ENCODE measurements around the gene NUMBL. TPM values are rescaled to one million over a fixed set of nuclear protein-coding genes. Genes with fewer than 3 reads are reported as not detected.

NUMBL gene
- total RNA-seq, 4 donors from 2014 or later, result 18.8 to 90.5 (median 44.3) TPM

DNA sequence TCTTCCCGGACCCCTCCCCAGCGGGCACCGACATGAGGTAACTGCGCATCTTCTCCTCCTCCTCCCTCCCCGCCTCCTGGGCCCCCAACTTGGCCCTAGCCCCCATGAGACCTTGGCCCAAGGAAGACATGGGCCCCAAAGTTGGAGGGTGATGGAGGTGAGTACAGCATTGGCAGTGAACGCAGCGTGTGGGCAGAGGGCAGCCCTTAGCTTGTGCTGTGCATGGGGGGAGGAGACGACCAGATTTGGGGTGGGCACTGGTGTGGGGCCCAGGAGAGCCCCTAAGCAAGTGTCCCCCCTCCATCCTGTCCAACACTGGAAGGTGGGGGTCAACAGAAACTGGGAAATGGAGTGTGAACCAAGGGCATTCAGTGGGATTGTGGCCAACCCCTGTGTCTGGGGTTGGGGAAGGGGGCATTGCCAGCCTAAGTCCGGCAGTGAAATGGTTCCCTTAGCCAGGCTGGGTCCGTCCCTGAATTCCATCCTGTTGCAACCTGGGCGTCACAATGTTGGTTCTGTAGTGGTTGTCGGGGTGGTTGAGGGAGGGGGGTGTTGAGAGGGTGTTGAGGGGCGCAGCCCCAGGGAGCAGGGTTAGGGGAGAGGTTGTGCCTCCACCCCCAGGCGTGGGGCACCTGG is 23.5 kb downstream of the NUMBL start:
- no peaks in the 10 kb centered on the region for H3K27me3 ChIP-seq
- intact Hi-C loops (cut with DNase I; ENCODE audit: low total_unique reads), result loop anchor here (10.0 kb wide), 1 partner anchor 1532 kb away; no protein-coding TSS in a partner anchor
- peak overlapping the region in 1 of 2 donors; percentile 51 for H3K27ac ChIP-seq
- H3K4me1 ChIP-seq, result no peaks in the 10 kb centered on the region
- no peaks in the 10 kb centered on the region for H3K9me3 ChIP-seq
- no peak for DNase-seq
- H3K4me3 ChIP-seq, result no peak overlapping the region
- H3K36me3 ChIP-seq, result no peaks in the 10 kb centered on the region
- TF ChIP-seq, protein P1, sequence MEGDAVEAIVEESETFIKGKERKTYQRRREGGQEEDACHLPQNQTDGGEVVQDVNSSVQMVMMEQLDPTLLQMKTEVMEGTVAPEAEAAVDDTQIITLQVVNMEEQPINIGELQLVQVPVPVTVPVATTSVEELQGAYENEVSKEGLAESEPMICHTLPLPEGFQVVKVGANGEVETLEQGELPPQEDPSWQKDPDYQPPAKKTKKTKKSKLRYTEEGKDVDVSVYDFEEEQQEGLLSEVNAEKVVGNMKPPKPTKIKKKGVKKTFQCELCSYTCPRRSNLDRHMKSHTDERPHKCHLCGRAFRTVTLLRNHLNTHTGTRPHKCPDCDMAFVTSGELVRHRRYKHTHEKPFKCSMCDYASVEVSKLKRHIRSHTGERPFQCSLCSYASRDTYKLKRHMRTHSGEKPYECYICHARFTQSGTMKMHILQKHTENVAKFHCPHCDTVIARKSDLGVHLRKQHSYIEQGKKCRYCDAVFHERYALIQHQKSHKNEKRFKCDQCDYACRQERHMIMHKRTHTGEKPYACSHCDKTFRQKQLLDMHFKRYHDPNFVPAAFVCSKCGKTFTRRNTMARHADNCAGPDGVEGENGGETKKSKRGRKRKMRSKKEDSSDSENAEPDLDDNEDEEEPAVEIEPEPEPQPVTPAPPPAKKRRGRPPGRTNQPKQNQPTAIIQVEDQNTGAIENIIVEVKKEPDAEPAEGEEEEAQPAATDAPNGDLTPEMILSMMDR (IDR thresholded peaks at IDR 0.05), result no peak
- TF ChIP-seq POLR2A (IDR thresholded peaks at IDR 0.05), result no peak

DNA sequence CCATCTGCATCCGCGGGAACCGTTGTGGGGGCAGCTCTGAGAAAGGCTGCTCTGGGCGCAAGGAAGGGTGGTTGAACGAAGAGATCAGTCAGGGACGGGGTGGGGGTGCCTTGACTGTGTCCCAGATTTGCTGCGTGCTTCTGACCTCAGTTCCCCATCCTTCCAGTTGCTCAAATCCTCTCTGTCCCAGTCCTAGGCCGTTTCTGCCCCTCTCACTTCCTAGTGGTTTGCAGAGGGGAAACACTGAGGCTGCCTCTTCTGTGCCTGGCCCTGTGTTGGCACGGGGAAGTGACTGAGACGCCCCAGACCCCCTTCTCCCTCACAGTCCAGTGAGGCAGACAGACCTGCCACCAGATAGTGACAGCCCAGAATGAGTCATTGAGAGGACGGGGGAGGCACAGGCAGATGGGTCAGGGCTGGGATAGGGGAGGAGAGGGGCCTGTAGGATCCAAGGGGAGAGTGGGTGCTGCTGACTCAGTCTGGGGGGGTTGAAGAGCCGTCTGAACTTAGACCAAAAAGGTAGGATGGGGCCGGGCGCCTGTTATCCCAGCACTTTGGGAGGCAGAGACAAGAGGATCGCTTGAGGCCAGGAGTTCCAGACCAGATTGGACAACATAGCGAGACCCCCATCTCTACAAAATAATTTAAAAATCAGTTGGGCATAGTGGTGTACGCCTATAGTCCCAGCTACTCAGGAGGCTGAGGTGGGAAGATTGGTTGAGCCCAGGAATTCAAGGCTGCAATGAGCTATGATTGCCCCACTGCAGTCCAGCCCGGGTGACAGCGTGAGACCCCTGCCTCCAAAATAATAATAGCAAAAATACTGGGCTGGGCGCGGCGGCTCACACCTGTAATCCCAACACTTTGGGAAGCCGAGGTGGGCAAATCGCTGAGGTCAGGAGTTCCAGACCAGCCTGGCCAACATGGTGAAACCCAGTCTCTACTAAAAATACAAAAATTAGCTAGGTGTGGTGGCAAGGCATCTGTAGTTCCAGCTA is 26.5 kb downstream of the NUMBL start:
- H3K27ac ChIP-seq, result peak overlapping the region; percentile 90 to 91
- peak overlapping the region; percentile 39 to 47 for H3K4me3 ChIP-seq
- DNase-seq, result peak; percentile 68 to 77
- no peaks in the 10 kb centered on the region for H3K9me3 ChIP-seq
- TF ChIP-seq POLR2A (IDR thresholded peaks at IDR 0.05), result no peak
- TF ChIP-seq, protein P1 (IDR thresholded peaks at IDR 0.05), result no peak
- no peaks in the 10 kb centered on the region for H3K4me1 ChIP-seq
- H3K36me3 ChIP-seq, result no peaks in the 10 kb centered on the region
- intact Hi-C loops (cut with DNase I; ENCODE audit: low total_unique reads), result loop anchor here (5.0 to 10.0 kb wide), 2 partner anchors 143 to 1529 kb away; no protein-coding TSS in a partner anchor
- no peaks in the 10 kb centered on the region for H3K27me3 ChIP-seq

DNA sequence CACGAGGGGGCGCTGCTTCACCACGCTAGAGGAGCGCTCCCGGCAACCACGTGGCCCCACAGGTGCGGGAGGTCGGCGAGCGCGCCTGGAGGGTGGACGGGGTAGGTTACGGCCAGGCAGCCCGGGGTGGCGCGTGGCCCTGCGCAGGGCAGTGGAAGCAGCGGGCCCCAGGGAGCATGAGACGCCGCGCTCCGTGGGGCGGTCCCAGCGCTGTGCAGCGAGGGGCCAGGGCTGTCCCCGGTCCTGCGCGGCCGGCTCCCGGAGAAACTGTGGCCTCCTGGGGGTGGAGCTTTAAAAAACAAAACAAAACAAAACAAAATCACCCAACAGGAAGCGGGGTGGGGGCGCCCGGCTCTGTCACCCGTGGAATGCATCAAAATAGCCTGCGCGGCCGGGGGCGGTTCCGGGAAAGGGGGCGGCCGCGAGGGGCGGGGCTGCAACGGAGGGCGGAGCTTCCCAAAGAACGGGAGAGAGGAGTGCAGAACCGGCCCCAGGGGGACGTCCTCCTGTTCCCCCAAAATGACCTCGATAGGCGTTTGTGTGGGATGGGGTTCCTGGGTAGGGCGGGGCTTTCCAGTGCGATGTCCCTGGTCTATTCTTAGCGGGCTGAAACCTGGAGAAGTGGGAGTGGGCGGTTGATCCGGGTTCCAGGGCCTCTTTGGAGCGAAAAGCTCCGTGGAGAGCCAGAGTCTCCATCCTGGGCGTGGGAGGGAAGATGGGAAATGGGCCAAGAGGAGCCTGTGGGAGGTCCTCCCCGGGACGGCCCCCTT is 27.3 kb downstream of the NUMBL start:
- peak overlapping the region; percentile 90 to 91 for H3K27ac ChIP-seq
- no peaks in the 10 kb centered on the region for H3K4me1 ChIP-seq
- TF ChIP-seq, protein P1 (IDR thresholded peaks at IDR 0.05), result peak in 2 of 4 experiments; percentile 99
- TF ChIP-seq POLR2A (IDR thresholded peaks at IDR 0.05), result peak; percentile 23 to 53
- H3K27me3 ChIP-seq, result no peaks in the 10 kb centered on the region
- no peaks in the 10 kb centered on the region for H3K9me3 ChIP-seq
- intact Hi-C loops (cut with DNase I; ENCODE audit: low total_unique reads), result loop anchor here (5.0 to 10.0 kb wide), 2 partner anchors 144 to 1528 kb away; no protein-coding TSS in a partner anchor
- H3K36me3 ChIP-seq, result no peaks in the 10 kb centered on the region
- DNase-seq, result peak; percentile 93 to 96
- H3K4me3 ChIP-seq, result peak overlapping the region; percentile 39 to 47

DNA sequence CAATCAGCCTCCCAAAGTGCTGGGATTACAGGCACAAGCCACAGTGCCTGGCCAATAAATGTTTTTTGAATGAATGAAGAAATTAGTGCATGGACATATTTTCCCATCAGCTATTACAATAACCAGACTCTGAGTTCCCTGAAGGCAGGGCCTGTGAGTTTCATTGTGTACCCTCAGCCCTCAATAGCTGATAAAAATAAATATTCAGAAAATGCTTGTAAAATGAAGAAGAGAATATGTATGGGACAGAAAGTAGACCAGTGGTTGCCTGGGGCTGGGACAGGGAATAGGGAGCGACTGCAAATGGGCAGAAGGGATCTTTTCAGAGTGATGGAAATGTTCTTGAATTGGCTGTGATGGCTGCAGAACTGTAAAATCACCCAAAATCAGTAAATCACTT is 28.8 kb downstream of the NUMBL start:
- no peaks in the 10 kb centered on the region for H3K4me1 ChIP-seq
- no peaks in the 10 kb centered on the region for H3K36me3 ChIP-seq
- H3K4me3 ChIP-seq, result no peak overlapping the region
- H3K9me3 ChIP-seq, result no peaks in the 10 kb centered on the region
- DNase-seq, result no peak
- TF ChIP-seq, protein P1 (IDR thresholded peaks at IDR 0.05), result no peak
- TF ChIP-seq POLR2A (IDR thresholded peaks at IDR 0.05), result no peak
- H3K27me3 ChIP-seq, result no peaks in the 10 kb centered on the region
- intact Hi-C loops (cut with DNase I; ENCODE audit: low total_unique reads), result loop anchor here (5.0 to 10.0 kb wide), 2 partner anchors 146 to 1527 kb away; no protein-coding TSS in a partner anchor
- H3K27ac ChIP-seq, result no peak overlapping the region
